HepG2 (cell line): ENCODE data around the gene UGP2. TPM values are rescaled to one million over a fixed set of nuclear protein-coding genes. Genes with fewer than 3 reads are reported as not detected.

Source experiments
- ATAC-seq: fragments of 200-7000 bp; cut with Tn5 transposase; 3 replicates; pipeline ENCODE4 v1.9.1; 2020; ENCODE audit warnings: mild to moderate bottlenecking, moderate library complexity
- BruUV-seq: library from RNA; stranded (reverse); fragments of 400-500 nt; replicated peaks from 2 replicates; lab custom pipeline; 2021; lab: Mats Ljungman, UMichigan
- CTCF ChIA-PET: fragments of 300-600 bp; formaldehyde crosslinking; extraction: SDS; loops from one replicate; lab custom pipeline; 2021; ENCODE audit warnings: low total read pairs, inconsistent platforms, low intra/inter-chr PET ratio; lab: Yijun Ruan, JAX
- POLR2A ChIA-PET: fragments of 350-600 bp; sonication (Branson Sonifier 250); formaldehyde crosslinking; loops from one replicate; lab custom pipeline; 2020; ENCODE audit warnings: antibody characterized with exemption, inconsistent platforms; lab: Yijun Ruan, JAX
- DNase-seq: peaks from one replicate; pipeline ENCODE4 v3.0.0-alpha.2; 2015; ENCODE audit warnings: low spot score
- FAIRE-seq: peaks from 3 replicates; lab custom pipeline; 2011; peaks lifted over from hg19 to GRCh38; lab: Jason Lieb, UNC
- H2AFZ ChIP-seq: one replicate; pipeline ENCODE4 v1.6.1; 2011; ENCODE audit warnings: low read length, inconsistent platforms
- H3K27ac ChIP-seq: fragments of 300-600 bp; 3 replicates; pipeline ENCODE4 v1.8.0; 2011; ENCODE audit warnings: mixed run types, mild to moderate bottlenecking, mixed read lengths, low read length, inconsistent platforms; ENCODE audit not compliant: insufficient read depth; ENCODE audit errors: extremely low read length
- H3K27me3 ChIP-seq, 2 experiments: fragments of 200-600 bp in 1 of 2; 2 replicates in 1 of 2; 3 replicates in 1 of 2; pipeline versions ENCODE4 v1.6.0 to v1.8.0; 2011; ENCODE audit warnings: low read length in 2 of 2, mild to moderate bottlenecking in 2 of 2, moderate library complexity in 2 of 2, inconsistent platforms in 1 of 2; ENCODE audit not compliant: insufficient read depth in 2 of 2, control insufficient read depth in 1 of 2
- H3K36me3 ChIP-seq, 2 experiments: fragments of 200-600 bp in 1 of 2; replicated peaks in 1 of 2; 2 replicates in 1 of 2; 3 replicates in 1 of 2; pipeline versions ENCODE4 v1.5.1 to v1.8.0; 2011; ENCODE audit warnings: low read length in 2 of 2, inconsistent platforms in 1 of 2; ENCODE audit not compliant: insufficient read depth in 2 of 2, control insufficient read depth in 1 of 2
- H3K4me1 ChIP-seq: 2 replicates; pipeline ENCODE4 v1.5.1; 2012; ENCODE audit warnings: low read length, inconsistent platforms; ENCODE audit not compliant: insufficient read depth
- H3K4me2 ChIP-seq: 2 replicates; pipeline ENCODE4 v1.6.0; 2011; ENCODE audit warnings: low read depth, low read length, inconsistent platforms
- H3K4me3 ChIP-seq, 3 experiments: fragments of 200-600 bp in 1 of 3; sonication (generic), shearing (Covaris generic) in 1 of 3; replicated peaks in 1 of 3; 2 replicates each; pipeline ENCODE4 v1.5.1; 2011 to 2016; ENCODE audit warnings: low read length in 3 of 3, inconsistent platforms in 2 of 3, low read depth in 2 of 3, mild to moderate bottlenecking in 2 of 3, control low read depth in 1 of 3, mixed read lengths in 1 of 3; ENCODE audit not compliant: insufficient read depth in 1 of 3
- H3K79me2 ChIP-seq: one replicate; pipeline ENCODE4 v1.6.1; 2011; ENCODE audit warnings: low read length, inconsistent platforms; ENCODE audit not compliant: insufficient read depth
- H3K9ac ChIP-seq: 2 replicates; pipeline ENCODE4 v1.6.0; 2011; ENCODE audit warnings: mild to moderate bottlenecking, low read depth, low read length, inconsistent platforms; ENCODE audit not compliant: insufficient read depth
- H3K9me3 ChIP-seq: 2 replicates; pipeline ENCODE4 v1.5.1; 2012; ENCODE audit warnings: mild to moderate bottlenecking, low read length
- H4K20me1 ChIP-seq: 2 replicates; pipeline ENCODE4 v1.6.0; 2011; ENCODE audit warnings: inconsistent platforms, mild to moderate bottlenecking, low read length, moderate library complexity; ENCODE audit not compliant: insufficient read depth
- BCL3 ChIP-seq: sonication (generic); formaldehyde crosslinking; IDR thresholded peaks from 2 replicates; pipeline ENCODE4 v1.5.1; 2020; ENCODE audit warnings: mild to moderate bottlenecking, missing genetic modification reagents, moderate library complexity
- BRCA1 ChIP-seq: sonication (generic); formaldehyde crosslinking; IDR thresholded peaks from 2 replicates; pipeline ENCODE4 v1.4.0; 2020; ENCODE audit warnings: missing genetic modification reagents
- CEBPB ChIP-seq: IDR thresholded peaks from 2 replicates; pipeline ENCODE4 v1.6.1; 2011; ENCODE audit warnings: low read depth, low read length, improper control_type of control experiment, borderline replicate concordance
- EP300 ChIP-seq, 3 experiments: sonication (generic) in 1 of 3; formaldehyde crosslinking in 1 of 3; IDR thresholded peaks; 2 replicates each; pipeline versions ENCODE4 v1.5.1 to v1.6.1; 2011 to 2020; ENCODE audit warnings: low read depth in 2 of 3, low read length in 2 of 3, borderline replicate concordance in 1 of 3, improper control_type of control experiment in 1 of 3, mild to moderate bottlenecking in 1 of 3, missing genetic modification reagents in 1 of 3, moderate library complexity in 1 of 3
- GMEB1 ChIP-seq: sonication (generic); formaldehyde crosslinking; IDR thresholded peaks from 2 replicates; pipeline ENCODE4 v1.5.1; 2020; ENCODE audit warnings: missing genetic modification reagents, mild to moderate bottlenecking, borderline replicate concordance
- MXD4 ChIP-seq: IDR thresholded peaks from 2 replicates; pipeline ENCODE4 v1.6.1; 2016; ENCODE audit warnings: mild to moderate bottlenecking, missing biosample characterization, missing genetic modification reagents
- NCOR1 ChIP-seq: fragments of 200-600 bp; sonication (generic); IDR thresholded peaks from 2 replicates; pipeline ENCODE4 v1.7.0; 2017; ENCODE audit warnings: antibody characterized with exemption, low read length, borderline replicate concordance
- PAWR ChIP-seq: sonication (generic); formaldehyde crosslinking; IDR thresholded peaks from 2 replicates; pipeline ENCODE4 v1.4.0; 2020; ENCODE audit warnings: missing genetic modification reagents, mild to moderate bottlenecking, borderline replicate concordance
- PRMT3 ChIP-seq: sonication (generic); formaldehyde crosslinking; IDR thresholded peaks from 2 replicates; pipeline ENCODE4 v1.8.1; 2022; ENCODE audit warnings: low read depth, mild to moderate bottlenecking, moderate library complexity, missing genetic modification reagents, borderline replicate concordance
- RXRB ChIP-seq: IDR thresholded peaks from 2 replicates; pipeline ENCODE4 v1.6.1; 2016; ENCODE audit warnings: borderline replicate concordance, missing genetic modification reagents, missing compliant biosample characterization
- SRF ChIP-seq: IDR thresholded peaks from 2 replicates; pipeline ENCODE4 v1.6.1; 2011; ENCODE audit warnings: mild to moderate bottlenecking, low read depth, low read length, moderate library complexity
- TBP ChIP-seq: sonication (generic); formaldehyde crosslinking; IDR thresholded peaks from 2 replicates; pipeline ENCODE4 v1.5.0; 2020; ENCODE audit warnings: missing genetic modification reagents
- TERF1 ChIP-seq: sonication (generic); formaldehyde crosslinking; IDR thresholded peaks from 2 replicates; pipeline ENCODE4 v1.8.0; 2022; ENCODE audit warnings: mild to moderate bottlenecking, missing genetic modification reagents, moderate library complexity
- TRIM22 ChIP-seq: fragments of 450-650 bp; IDR thresholded peaks from 2 replicates; pipeline ENCODE4 v1.6.1; 2017
- ZFP62 ChIP-seq: sonication (generic); formaldehyde crosslinking; IDR thresholded peaks from 2 replicates; pipeline ENCODE4 v1.4.0; 2020; ENCODE audit warnings: missing genetic modification reagents
- ZNF17 ChIP-seq: sonication (generic); formaldehyde crosslinking; IDR thresholded peaks from 2 replicates; pipeline ENCODE4 v1.5.0; 2020; ENCODE audit warnings: mild to moderate bottlenecking, missing genetic modification reagents
- ZNF251 ChIP-seq: sonication (generic); formaldehyde crosslinking; IDR thresholded peaks from 2 replicates; pipeline ENCODE4 v1.9.0; 2021; ENCODE audit warnings: mild to moderate bottlenecking, missing genetic modification reagents
- ZNF672 ChIP-seq: sonication (generic); formaldehyde crosslinking; IDR thresholded peaks from 2 replicates; pipeline ENCODE4 v1.8.1; 2022; ENCODE audit warnings: missing genetic modification reagents
- ZNF713 ChIP-seq: sonication (generic); formaldehyde crosslinking; IDR thresholded peaks from 2 replicates; pipeline ENCODE4 v1.4.0; 2020; ENCODE audit warnings: mild to moderate bottlenecking, missing genetic modification reagents
- WGBS: methylation state at CpG from one replicate; pipeline ENCODE4 v1.1.6; 2017; ENCODE audit warnings: low lambda C conversion rate; 5-methylcytosine and 5-hydroxymethylcytosine counted together
- in situ Hi-C: cut with HindIII; loops from 2 replicates; pipeline ENCODE4 v1.10.0; 2017; ENCODE audit warnings: low pct_unique_long_range_greater_than_20kb; ENCODE audit not compliant: extremely low pct_ligation_motif_present
- intact Hi-C: fragments of 100-400 bp; cut with micrococcal nuclease; formaldehyde crosslinking; loops from one replicate; pipeline ENCODE4 v1.10.0; 2022; ENCODE audit not compliant: unreplicated experiment
- polyA plus RNA-seq, 8 experiments: library from polyadenylated mRNA; depleted of rRNA in 3 of 8; stranded (reverse) in 7 of 8; unstranded in 1 of 8; fragments of >200 nt; fragmentation: Illumina TruSeq in 4 of 8; extraction: Trizol in 4 of 8; gene quantifications; 2 replicates each; pipeline versions ENCODE4 v1.2.1 to v1.2.3, GENCODE V29; 2011 to 2016; ENCODE audit warnings: low read depth in 4 of 8, missing spikeins in 1 of 8, mixed read lengths in 1 of 8; ENCODE audit not compliant: insufficient read depth in 1 of 8
- total RNA-seq, 5 experiments: library from RNA; depleted of rRNA; stranded (reverse); fragments of >200 nt; fragmentation: Illumina TruSeq; extraction: Trizol; gene quantifications; 2 replicates each; pipeline ENCODE4 v1.2.3, GENCODE V29; 2016; ENCODE audit warnings: low read depth in 1 of 5

Gene UGP2
- total and polyA plus RNA-seq, 2 of the 13 experiments (the other 11 are each of a cell fraction or from before 2014, with no cell fraction given) = 96.0 to 134 TPM

GRCh38 chr2:63840785-63841253 is 877 bp upstream of the UGP2 start:
- ChIA-PET POLR2A (interaction anchor here (0.9 to 5.2 kb wide), 20 partner anchors 9 to 252 kb away, joined by 3 to 73 read pairs (median 10); partner anchors contain the start of genes MDH1 and WDPCP), CTCF (interaction anchor here (1.0 kb wide), 1 partner anchor 149 kb away, joined by 3 read pairs; no protein-coding TSS in a partner anchor)
- Histone ChIP-seq H4K20me1 (peaks cover 26% of the 10 kb centered on the region), H3K27ac (peak overlapping the region; percentile 94), H2AFZ (no peak overlapping the region), H3K9me3 (no peaks in the 10 kb centered on the region), H3K4me3 (peak overlapping the region; percentile 82 to 95 (median 85)), H3K4me1 (peaks cover 36% of the 10 kb centered on the region), H3K79me2 (peaks cover 42% of the 10 kb centered on the region), H3K27me3 (no peaks in the 10 kb centered on the region; a peak in 1 of 5 replicates), H3K36me3 (no peaks in the 10 kb centered on the region), H3K4me2 (peak overlapping the region; percentile 95), H3K9ac (peak overlapping the region; percentile 92)
- BruUV-seq = no TSS peak
- intact Hi-C loops (loop anchor here (1.0 to 2.0 kb wide), 4 partner anchors 20 to 142 kb away; no protein-coding TSS in a partner anchor), in situ Hi-C loops (no loop called here)
- FAIRE-seq = peak; percentile 32
- peak; percentile 98 for DNase-seq
- peak; percentile 94 for ATAC-seq
- 2% methylated on average over 34 of the region's 34 CpGs for WGBS
- TF ChIP-seq ZNF713 (CRISPR knock-in tag) (no peak), ZNF17 (CRISPR knock-in tag) (no peak), TBP (CRISPR knock-in tag) (0 out of 2 replicates have a peak, but pooled peaks have one; percentile 17), NCOR1 (peak; percentile 38; the same call in 1 of the 2 replicates), TRIM22 (no peak), CEBPB (no peak; the same call in 1 of the 2 replicates), TERF1 (CRISPR knock-in tag) (no peak), BCL3 (CRISPR knock-in tag) (no peak; the same call in 1 of the 2 replicates), RXRB (CRISPR knock-in tag) (peak; percentile 42; the same call in 1 of the 2 replicates), SRF (no peak), GMEB1 (CRISPR knock-in tag) (peak; percentile 91), ZNF672 (no peak), MXD4 (no peak; the same call in 1 of the 2 replicates), PRMT3 (CRISPR knock-in tag) (no peak), PAWR (CRISPR knock-in tag) (0 out of 2 replicates have a peak, but pooled peaks have one; percentile 17), EP300 (IDR thresholded peaks at IDR 0.05; ENCODE audit: low read depth in 2 of 2, low read length in 2 of 2) (peak; percentile 55 to 61), EP300 (CRISPR knock-in tag; IDR thresholded peaks at IDR 0.05; ENCODE audit: borderline replicate concordance) (peak; percentile 11; the same call in 1 of the 2 replicates), BRCA1 (no peak), ZNF251 (CRISPR knock-in tag) (no peak), ZFP62 (CRISPR knock-in tag) (no peak)
